ENCODE data around the gene DDAH1. TPM values are rescaled to one million over a fixed set of nuclear protein-coding genes. Genes with fewer than 3 reads are reported as not detected.

Gene DDAH1
- total and polyA plus RNA-seq, 2 experiments from 2014 or later, result 29.4 to 41.7 TPM

- Histone ChIP-seq H3K9me2 (ENCODE audit: insufficient read depth) (no peaks in the 10 kb centered on the region), H3K4me3 (no peak overlapping the region), H4K20me1 (replicated peaks; ENCODE audit: insufficient read depth) (no peaks in the 10 kb centered on the region), H3K27ac (ENCODE audit: low read depth) (no peak overlapping the region), H2AFZ (no peak overlapping the region), H3K27me3 (ENCODE audit: insufficient read depth) (no peaks in the 10 kb centered on the region), H3K4me1 (ENCODE audit: insufficient read depth) (peaks cover 41% of the 10 kb centered on the region), H3K36me3 (ENCODE audit: insufficient read depth) (no peaks in the 10 kb centered on the region), H3F3A (replicated peaks; ENCODE audit: low read depth) (no peaks in the 10 kb centered on the region), H3K79me2 (replicated peaks; ENCODE audit: insufficient read depth) (no peaks in the 10 kb centered on the region), H3K4me2 (no peak overlapping the region)
- no peak overlapping the region for H3K4me3 Mint-ChIP-seq
- no peaks in the 10 kb centered on the region for H3K36me3 Mint-ChIP-seq (ENCODE audit: low read depth)
- H3K27me3 Mint-ChIP-seq (ENCODE audit: insufficient read depth, low read depth, poor library complexity), result no peaks in the 10 kb centered on the region
- H3K27ac Mint-ChIP-seq, result no peak overlapping the region
- ATAC-seq, result no peak
- peaks cover 58% of the 10 kb centered on the region for H3K4me1 Mint-ChIP-seq
- TF ChIP-seq STAT1 (IDR thresholded peaks at IDR 0.05; ENCODE audit: unreplicated experiment) (no peak), EZH2phosphoT487 (IDR thresholded peaks at IDR 0.05; ENCODE audit: unreplicated experiment) (no peak), EZH2 (IDR thresholded peaks at IDR 0.05; ENCODE audit: low read depth, unreplicated experiment) (no peak), POLR2AphosphoS5 (IDR thresholded peaks at IDR 0.05; ENCODE audit: low read depth) (no peak), ZNF462 (CRISPR knock-in tag; IDR thresholded peaks at IDR 0.05) (no peak), CTCF (conservative IDR thresholded peaks at IDR 0.05; ENCODE audit: low read depth in 2 of 2) (no peak), CREB1 (CRISPR knock-in tag; IDR thresholded peaks at IDR 0.05; ENCODE audit: low read depth) (no peak), JUNB (IDR thresholded peaks at IDR 0.05; ENCODE audit: unreplicated experiment) (no peak), ZNF114 (CRISPR knock-in tag; IDR thresholded peaks at IDR 0.05) (no peak), ZNF331 (CRISPR knock-in tag; IDR thresholded peaks at IDR 0.05; ENCODE audit: low read depth) (no peak)
- H3K9me3 Mint-ChIP-seq, result no peaks in the 10 kb centered on the region
- DNase-seq (ENCODE audit: low spot score), result no peak
These were observed 138.1 kb downstream of the DDAH1 start for GRCh38 chr1:85326851-85327250.

Data from GM23338 (cell line).